ENCODE data around the gene RFLNA.
"Not testable (repeated sequence)": the region's sequence is repeated elsewhere in the genome, so short reads cannot be mapped to it uniquely, and the experiment has no call there.

RFLNA gene

GRCh38 chr12:124319368-124320050 is 24.6 kb downstream of the RFLNA start:
- no peak for DNase-seq (ENCODE audit: low read depth)

DNA sequence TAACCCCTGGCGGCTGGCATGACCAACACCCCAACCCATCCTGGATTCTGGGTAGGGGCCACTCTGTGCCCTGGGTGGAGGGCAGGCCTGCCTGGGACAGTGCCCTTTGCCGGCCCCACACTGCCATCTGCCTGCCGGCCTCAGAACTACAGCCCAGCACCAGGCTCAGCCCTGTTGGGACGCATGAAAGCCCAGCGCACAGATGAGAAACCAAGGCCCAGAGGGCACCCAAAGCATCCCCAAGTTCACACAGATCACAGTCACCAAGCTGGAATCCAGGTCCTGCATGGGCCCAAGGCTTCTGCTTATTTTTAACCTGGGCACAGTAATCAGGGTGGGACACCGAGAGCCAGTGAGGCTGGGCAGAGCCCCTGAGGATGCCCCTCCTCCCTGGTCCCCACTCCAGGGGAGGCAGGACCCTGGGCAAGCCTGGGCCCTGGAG is 26.2 kb downstream of the RFLNA start:
- peak; percentile 46 for DNase-seq (ENCODE audit: low read depth)

DNA sequence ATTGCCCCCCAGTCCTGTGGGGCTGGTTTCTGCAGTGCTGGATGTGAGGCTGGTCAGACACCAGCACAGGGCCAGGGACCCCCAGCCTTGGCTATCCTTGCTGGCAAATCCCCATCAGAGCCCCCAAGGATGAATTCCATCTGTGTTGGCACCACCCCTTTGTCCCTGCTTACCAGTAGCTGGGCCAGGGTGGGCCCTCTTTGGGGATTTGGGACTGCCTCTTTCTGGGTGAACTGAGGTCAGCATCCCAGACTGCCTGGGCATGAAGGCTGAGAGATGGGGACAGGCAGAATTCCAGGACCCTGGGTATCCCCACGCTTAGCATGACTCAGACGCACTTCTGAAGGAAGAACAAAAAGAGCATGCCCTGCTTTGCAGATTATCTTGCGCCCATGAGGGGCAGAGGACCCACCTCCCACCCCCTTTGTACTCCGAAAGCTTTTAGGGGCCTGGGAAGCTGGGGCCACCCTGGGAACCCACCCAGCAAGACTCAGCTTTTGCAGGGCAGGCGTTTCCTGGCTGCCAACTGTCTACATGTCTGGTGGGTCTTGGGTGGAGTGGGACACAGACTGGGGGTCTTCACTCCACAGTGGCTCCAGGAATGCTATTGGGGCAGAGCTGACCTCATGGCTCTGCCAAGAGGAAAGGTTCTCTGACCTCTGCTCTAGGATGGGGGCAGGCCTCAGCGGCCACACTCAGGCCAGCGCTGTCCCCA is 26.8 kb downstream of the RFLNA start:
- DNase-seq (ENCODE audit: low read depth): no peak

DNA sequence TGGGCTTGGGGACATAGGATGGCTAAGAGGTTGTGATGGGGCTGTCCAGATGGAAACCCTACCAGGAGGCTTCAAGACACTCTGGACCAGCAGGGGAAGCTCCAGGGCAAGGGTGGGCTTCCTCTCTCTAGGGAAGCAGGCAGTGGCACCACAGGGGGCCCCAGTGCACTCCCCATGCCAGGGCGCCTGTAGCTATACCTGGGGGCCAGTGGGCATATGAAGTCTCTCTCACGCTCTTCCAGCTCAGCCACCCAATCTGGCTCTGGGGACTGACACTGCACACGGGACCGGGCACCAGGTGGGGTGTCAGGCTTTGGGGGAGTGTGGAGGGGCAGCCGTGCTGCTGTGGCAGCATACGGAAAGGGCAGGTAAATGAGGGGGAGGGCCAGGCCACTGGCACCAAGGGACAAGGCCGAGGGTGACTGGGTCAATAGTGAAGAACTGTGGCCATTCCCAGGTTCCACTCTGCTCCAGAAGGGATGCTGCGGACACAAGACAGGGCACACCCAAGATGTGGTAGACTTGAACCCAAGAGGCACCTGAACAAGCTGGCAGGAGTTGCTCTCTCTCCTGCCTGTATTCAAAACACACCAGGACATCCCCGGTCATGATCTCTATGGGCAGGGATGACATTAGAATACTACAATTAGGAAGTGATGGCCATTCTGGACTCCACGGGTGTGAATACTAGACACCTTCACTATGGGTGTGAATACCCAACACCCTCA is 27.5 kb downstream of the RFLNA start:
- no peak for DNase-seq (ENCODE audit: low read depth)

DNA sequence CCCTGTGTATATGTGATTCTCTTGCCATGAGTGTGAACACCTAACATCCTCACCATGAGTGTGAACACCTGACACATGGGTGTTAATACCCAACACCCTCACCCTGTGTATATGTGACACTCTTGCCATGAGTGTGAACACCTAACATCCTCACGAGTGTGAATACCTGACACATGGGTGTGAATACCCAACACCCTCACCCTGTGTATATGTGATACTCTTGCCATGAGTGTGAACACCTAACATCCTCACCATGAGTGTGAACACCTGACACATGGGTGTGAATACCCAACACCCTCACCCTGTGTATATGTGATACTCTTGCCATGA is 28.1 kb downstream of the RFLNA start:
- DNase-seq (ENCODE audit: low read depth): not testable (repeated sequence)

GRCh38 chr12:124323771-124324530 is 29.1 kb downstream of the RFLNA start:
- DNase-seq (ENCODE audit: low read depth): no peak

- no peak for DNase-seq (ENCODE audit: low read depth)
Observed at GRCh38 chr12:124324803-124325705, 30.2 kb downstream of the RFLNA start.

DNA sequence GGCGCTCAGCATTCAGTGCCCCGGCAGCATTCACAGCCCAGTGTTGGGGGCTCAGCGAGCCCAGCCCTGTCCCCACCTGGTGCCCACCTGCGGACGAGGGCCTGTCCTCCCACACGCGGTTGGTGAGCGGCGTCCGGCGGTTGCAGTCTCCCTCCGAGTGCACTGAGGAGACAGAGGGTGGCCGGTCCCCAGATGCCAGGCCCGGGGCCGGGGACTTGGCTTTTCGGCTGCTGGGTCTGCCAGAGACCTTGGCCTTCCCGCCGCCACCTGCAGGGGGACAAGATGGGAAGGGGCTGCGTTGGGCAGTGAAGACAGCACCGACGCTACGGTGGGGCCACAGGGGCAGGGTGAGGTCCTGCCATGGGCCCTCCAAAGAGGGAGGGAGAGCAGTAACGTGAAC is 31.2 kb downstream of the RFLNA start:
- DNase-seq (ENCODE audit: low read depth): no peak

GRCh38 chr12:124326871-124327270 is 32.0 kb downstream of the RFLNA start:
- no peak for DNase-seq (ENCODE audit: low read depth)

DNA sequence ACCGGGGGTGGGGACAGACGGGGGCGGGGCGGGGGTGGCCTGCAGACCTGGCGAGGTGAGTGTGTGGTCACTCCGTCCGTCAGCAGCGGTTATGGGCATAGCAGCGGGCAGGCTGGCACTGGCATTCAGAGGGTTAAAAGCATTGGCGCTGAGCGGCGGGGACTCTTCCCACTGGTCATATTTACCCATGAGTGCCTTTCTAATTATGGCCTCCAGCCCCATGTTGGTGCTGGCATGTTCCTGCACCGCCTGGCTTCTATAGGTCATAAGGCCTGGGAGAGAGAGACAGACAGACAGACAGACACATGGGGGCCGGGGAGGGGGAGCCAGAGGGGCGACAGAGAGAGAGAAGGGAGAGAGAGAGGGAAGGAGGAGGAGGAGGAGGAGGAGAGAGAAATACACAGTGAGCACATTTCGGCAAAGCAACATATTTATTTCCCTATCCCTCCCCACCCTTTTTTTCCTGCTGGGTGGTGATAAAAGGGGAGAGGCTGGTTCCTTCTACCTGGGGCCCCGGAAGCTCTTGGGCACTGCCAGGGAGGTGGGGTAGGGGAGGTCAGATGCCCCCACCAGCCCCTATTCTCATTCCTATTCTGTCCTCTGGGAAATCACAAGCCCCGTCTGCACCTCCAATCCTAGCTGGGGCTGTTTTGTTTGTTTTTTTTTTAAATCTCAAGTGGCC is 32.6 kb downstream of the RFLNA start:
- DNase-seq (ENCODE audit: low read depth): no peak

GRCh38 chr12:124328116-124328515 is 33.2 kb downstream of the RFLNA start:
- DNase-seq (ENCODE audit: low read depth): no peak

DNA sequence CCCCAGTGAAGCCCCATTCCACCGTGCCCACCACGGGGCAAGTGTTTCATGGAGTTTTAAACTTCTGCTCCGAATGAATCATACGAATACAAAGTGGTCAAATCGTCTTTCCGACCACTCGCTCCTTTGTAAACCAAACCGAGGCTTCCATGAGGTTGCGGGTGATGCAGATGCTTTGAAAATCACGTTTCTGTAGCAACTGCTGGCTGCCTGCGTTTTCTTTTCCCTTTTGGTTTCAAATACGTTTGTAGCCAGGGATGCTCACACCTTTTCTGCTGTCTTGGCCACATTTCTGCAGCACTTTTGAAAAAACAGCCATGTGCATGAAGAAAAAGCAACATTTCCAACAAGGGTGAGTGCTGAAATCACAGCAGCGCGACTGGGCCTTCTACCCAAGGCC is 33.7 kb downstream of the RFLNA start:
- no peak for DNase-seq (ENCODE audit: low read depth)

DNA sequence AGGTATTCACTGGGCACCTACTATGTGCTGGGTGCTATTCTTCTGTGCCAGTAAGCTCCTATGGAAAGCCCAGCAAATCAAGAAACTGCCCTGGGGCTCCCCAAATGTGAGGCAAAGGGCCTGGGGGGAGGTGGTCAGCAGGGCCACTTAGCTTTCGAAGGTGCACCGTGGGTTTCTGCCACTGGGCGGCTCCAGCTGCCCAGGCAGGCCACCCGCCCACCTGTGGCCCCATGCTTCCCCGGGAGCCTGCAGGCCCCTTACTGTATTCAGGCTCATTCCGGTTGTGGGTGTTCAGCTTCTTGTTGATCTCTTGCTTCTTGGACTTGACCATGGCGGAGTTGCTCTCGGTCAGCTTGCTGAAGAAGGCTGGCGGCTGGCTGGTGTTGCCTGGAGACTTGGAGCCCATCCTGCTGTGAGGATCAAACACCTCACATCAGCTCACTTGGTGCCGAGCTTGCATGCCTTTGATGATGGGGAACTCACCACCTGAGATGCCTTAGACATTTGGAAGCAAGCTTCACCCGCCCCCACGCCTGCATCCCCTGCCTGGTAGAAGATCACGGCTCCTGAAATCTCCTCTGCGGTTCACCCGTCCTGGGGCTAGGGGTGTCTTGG is 37.3 kb downstream of the RFLNA start:
- no peak for DNase-seq (ENCODE audit: low read depth)

DNA sequence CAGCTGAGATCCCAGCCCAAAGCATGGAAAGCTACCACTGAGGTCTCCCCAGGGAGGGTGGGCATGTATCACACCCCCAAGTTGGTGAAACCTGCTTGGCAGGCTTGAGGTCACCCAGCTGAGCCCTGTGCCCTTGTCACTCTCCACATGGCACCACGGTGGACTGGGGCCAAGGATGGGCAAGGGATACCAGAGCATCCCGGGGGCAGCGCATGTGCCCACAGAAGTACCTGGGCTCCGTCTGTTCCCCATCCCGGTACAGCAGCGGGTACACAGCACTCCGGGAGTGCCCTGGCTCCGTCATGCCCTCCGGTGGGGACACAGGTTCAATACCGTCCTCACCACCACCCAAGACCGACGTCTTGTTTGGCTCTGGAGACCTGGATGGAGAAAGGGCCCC is 38.0 kb downstream of the RFLNA start:
- no peak for DNase-seq (ENCODE audit: low read depth)

GRCh38 chr12:124333724-124334123 is 38.8 kb downstream of the RFLNA start:
- DNase-seq (ENCODE audit: low read depth): no peak

DNA sequence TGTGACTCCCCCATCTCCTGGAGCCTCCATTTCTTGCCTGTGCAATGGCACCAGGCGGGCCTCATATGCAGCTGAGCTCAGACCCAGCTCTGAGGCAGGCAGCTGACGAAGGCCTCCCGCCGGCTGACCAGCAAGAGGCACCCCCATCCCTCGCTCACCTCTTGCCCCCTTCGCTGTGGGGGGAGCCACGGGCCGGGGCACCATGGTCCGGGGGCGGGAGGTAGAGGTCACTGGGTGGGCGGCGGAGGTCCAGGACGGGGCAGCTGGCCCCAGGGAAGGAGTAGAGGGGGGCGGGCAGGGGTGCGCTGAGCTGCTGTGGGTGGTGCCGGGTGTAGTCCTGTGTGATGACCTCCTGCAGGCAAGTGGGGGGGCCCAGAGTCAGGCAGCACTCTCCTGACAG is 39.4 kb downstream of the RFLNA start:
- DNase-seq (ENCODE audit: low read depth): no peak

DNA sequence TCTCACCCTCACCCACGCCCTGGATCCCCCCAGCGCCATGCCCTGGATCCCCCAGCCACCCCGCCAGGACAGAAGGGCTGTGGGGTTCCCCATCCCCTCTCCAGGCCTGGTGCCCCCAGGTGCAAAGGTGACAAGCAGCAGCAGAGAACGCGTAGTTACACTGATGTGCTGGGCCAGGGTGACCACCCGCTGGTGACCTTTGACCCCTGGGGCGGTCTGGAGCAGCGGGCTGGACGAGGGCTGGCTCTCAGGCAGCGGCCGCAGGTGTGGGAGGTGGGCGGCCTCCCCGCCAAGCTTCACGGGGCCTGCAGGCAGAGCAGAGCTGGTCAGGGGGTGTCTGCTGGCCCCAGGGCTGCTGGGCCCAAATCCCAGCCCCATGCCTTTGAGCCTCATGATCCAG is 40.1 kb downstream of the RFLNA start:
- no peak for DNase-seq (ENCODE audit: low read depth)

- DNase-seq (ENCODE audit: low read depth): no peak
Observed at GRCh38 chr12:124335426-124336183, 40.7 kb downstream of the RFLNA start.

- no peak for DNase-seq (ENCODE audit: low read depth)
Observed at GRCh38 chr12:124336184-124336437, 41.2 kb downstream of the RFLNA start.
